HUES64 (cell line): Measurements from ENCODE around the gene ARHGAP44.

Source experiments
- H3K27ac ChIP-seq: 2 replicates; pipeline ENCODE4 v1.7.0; 2013; ENCODE audit warnings: low read depth, low read length, inconsistent platforms
- H3K27me3 ChIP-seq: 2 replicates; pipeline ENCODE4 v1.6.1; 2013; ENCODE audit warnings: mild to moderate bottlenecking, low read length; ENCODE audit not compliant: insufficient read depth
- H3K36me3 ChIP-seq: 2 replicates; pipeline ENCODE4 v1.6.1; 2013; ENCODE audit warnings: mild to moderate bottlenecking, low read length; ENCODE audit not compliant: insufficient read depth
- H3K4me1 ChIP-seq: 2 replicates; pipeline ENCODE4 v1.6.1; 2013; ENCODE audit warnings: mild to moderate bottlenecking, low read length, moderate library complexity; ENCODE audit not compliant: insufficient read depth
- H3K4me3 ChIP-seq: 2 replicates; pipeline ENCODE4 v1.5.1; 2013; ENCODE audit warnings: mild to moderate bottlenecking, low read length, moderate library complexity
- H3K9ac ChIP-seq: 2 replicates; pipeline ENCODE4 v1.6.1; 2013; ENCODE audit warnings: mild to moderate bottlenecking, low read depth, low read length
- H3K9me3 ChIP-seq: 2 replicates; pipeline ENCODE4 v1.6.1; 2013; ENCODE audit warnings: low read depth, low read length; ENCODE audit not compliant: insufficient read depth
- WGBS: fragments of 150-250, 120-280 bp; methylation state at CpG from one replicate; pipeline ENCODE4 v1.1.7; 2013; ENCODE audit warnings: missing lambda C conversion rate; 5-methylcytosine and 5-hydroxymethylcytosine counted together

Gene ARHGAP44

GRCh38 chr17:12979826-12980500 is 190.7 kb downstream of the ARHGAP44 start:
- H3K4me3 ChIP-seq, result no peak overlapping the region
- H3K4me1 ChIP-seq, result 0 out of 2 replicates have a peak, but pooled peaks cover 6% of the 10 kb centered on the region
- no peaks in the 10 kb centered on the region for H3K9me3 ChIP-seq
- no peaks in the 10 kb centered on the region for H3K27me3 ChIP-seq
- WGBS, result 94% methylated on average over 12 of the region's 12 CpGs
- no peak overlapping the region for H3K27ac ChIP-seq
- H3K36me3 ChIP-seq, result peaks cover 5% of the 10 kb centered on the region; the same call in 1 of the 2 replicates
- H3K9ac ChIP-seq, result no peak overlapping the region

- H3K4me1 ChIP-seq, result no peaks in the 10 kb centered on the region
- H3K27ac ChIP-seq, result no peak overlapping the region
- no peaks in the 10 kb centered on the region for H3K27me3 ChIP-seq
- H3K36me3 ChIP-seq, result peaks cover 5% of the 10 kb centered on the region; the same call in 1 of the 2 replicates
- H3K9ac ChIP-seq, result no peak overlapping the region
- 96% methylated on average over 6 of the region's 6 CpGs for WGBS
- no peaks in the 10 kb centered on the region for H3K9me3 ChIP-seq
- H3K4me3 ChIP-seq, result no peak overlapping the region
These were observed 192.9 kb downstream of the ARHGAP44 start for GRCh38 chr17:12982224-12982623.

GRCh38 chr17:12983991-12984884 is 194.9 kb downstream of the ARHGAP44 start:
- no peak overlapping the region for H3K4me3 ChIP-seq
- 95% methylated on average over 21 of the region's 21 CpGs for WGBS
- no peak overlapping the region for H3K9ac ChIP-seq
- H3K9me3 ChIP-seq, result no peaks in the 10 kb centered on the region
- H3K27ac ChIP-seq, result no peak overlapping the region
- H3K27me3 ChIP-seq, result no peaks in the 10 kb centered on the region
- peaks cover 5% of the 10 kb centered on the region; the same call in 1 of the 2 replicates for H3K36me3 ChIP-seq
- H3K4me1 ChIP-seq, result peaks cover 10% of the 10 kb centered on the region; the same call in 1 of the 2 replicates

GRCh38 chr17:12985431-12986293 is 196.4 kb downstream of the ARHGAP44 start:
- Histone ChIP-seq H3K9ac (no peak overlapping the region), H3K9me3 (no peaks in the 10 kb centered on the region), H3K27me3 (no peaks in the 10 kb centered on the region), H3K36me3 (peaks cover 12% of the 10 kb centered on the region), H3K27ac (no peak overlapping the region), H3K4me1 (peaks cover 10% of the 10 kb centered on the region; the same call in 1 of the 2 replicates), H3K4me3 (no peak overlapping the region)
- 92% methylated on average over 14 of the region's 14 CpGs for WGBS

GRCh38 chr17:12987120-12987519 is 197.8 kb downstream of the ARHGAP44 start:
- no peak overlapping the region for H3K9ac ChIP-seq
- no peaks in the 10 kb centered on the region for H3K27me3 ChIP-seq
- no peaks in the 10 kb centered on the region for H3K9me3 ChIP-seq
- H3K27ac ChIP-seq, result peak overlapping the region; percentile 40; the same call in 1 of the 2 replicates
- H3K36me3 ChIP-seq, result peaks cover 22% of the 10 kb centered on the region
- 35% methylated on average over 12 of the region's 12 CpGs for WGBS
- H3K4me1 ChIP-seq, result peaks cover 10% of the 10 kb centered on the region; the same call in 1 of the 2 replicates
- H3K4me3 ChIP-seq, result no peak overlapping the region

- H3K9ac ChIP-seq, result no peak overlapping the region
- no peaks in the 10 kb centered on the region for H3K27me3 ChIP-seq
- H3K4me1 ChIP-seq, result peaks cover 10% of the 10 kb centered on the region; the same call in 1 of the 2 replicates
- peaks cover 53% of the 10 kb centered on the region for H3K36me3 ChIP-seq
- no peak overlapping the region for H3K27ac ChIP-seq
- H3K4me3 ChIP-seq, result no peak overlapping the region
- no peaks in the 10 kb centered on the region for H3K9me3 ChIP-seq
- 96% methylated on average over 25 of the region's 25 CpGs for WGBS
These were observed 200.9 kb downstream of the ARHGAP44 start for GRCh38 chr17:12990041-12990808.

GRCh38 chr17:12990926-12991325 is 201.6 kb downstream of the ARHGAP44 start:
- Histone ChIP-seq H3K4me3 (no peak overlapping the region), H3K9me3 (no peaks in the 10 kb centered on the region), H3K27ac (no peak overlapping the region), H3K4me1 (peaks cover 10% of the 10 kb centered on the region; the same call in 1 of the 2 replicates), H3K9ac (no peak overlapping the region), H3K27me3 (no peaks in the 10 kb centered on the region), H3K36me3 (peaks cover 60% of the 10 kb centered on the region)
- 95% methylated on average over 12 of the region's 12 CpGs for WGBS

GRCh38 chr17:12992676-12993075 is 203.4 kb downstream of the ARHGAP44 start:
- 95% methylated on average over 14 of the region's 14 CpGs for WGBS
- Histone ChIP-seq H3K27ac (no peak overlapping the region), H3K9ac (no peak overlapping the region), H3K27me3 (no peaks in the 10 kb centered on the region), H3K4me1 (peaks cover 7% of the 10 kb centered on the region; the same call in 1 of the 2 replicates), H3K9me3 (no peaks in the 10 kb centered on the region), H3K36me3 (peaks cover 77% of the 10 kb centered on the region), H3K4me3 (no peak overlapping the region)

GRCh38 chr17:12993631-12994030 is 204.3 kb downstream of the ARHGAP44 start:
- H3K4me3 ChIP-seq, result no peak overlapping the region
- H3K36me3 ChIP-seq, result peaks cover 87% of the 10 kb centered on the region
- H3K27ac ChIP-seq, result no peak overlapping the region
- 96% methylated on average over 14 of the region's 14 CpGs for WGBS
- no peaks in the 10 kb centered on the region for H3K27me3 ChIP-seq
- no peak overlapping the region for H3K9ac ChIP-seq
- no peaks in the 10 kb centered on the region for H3K4me1 ChIP-seq
- H3K9me3 ChIP-seq, result no peaks in the 10 kb centered on the region
